Transverse colon (tissue), 4 donors: ENCODE measurements around the gene TBR1. TPM values are rescaled to one million over a fixed set of nuclear protein-coding genes. Genes with fewer than 3 reads are reported as not detected.

ENCODE experiments used
- DNase-seq: peaks from one replicate; pipeline ENCODE4 v3.0.0-alpha.2; 2019
- H3K27ac ChIP-seq, 4 donors: fragments of 200-600 bp; sonication (generic); 2 replicates each; pipeline ENCODE4 v1.5.1; 2016 to 2018; ENCODE audit warnings: inconsistent platforms in 4 of 4
- H3K27me3 ChIP-seq: fragments of 200-600 bp; sonication (generic); 2 replicates; pipeline ENCODE4 v1.5.1; 2017; ENCODE audit warnings: inconsistent platforms
- H3K36me3 ChIP-seq, 4 donors: fragments of 200-600 bp; sonication (generic); 2 replicates each; pipeline ENCODE4 v1.5.1; 2017 to 2019; ENCODE audit warnings: inconsistent platforms in 4 of 4
- H3K4me1 ChIP-seq, 4 donors: fragments of 200-600 bp; sonication (generic); 2 replicates each; pipeline ENCODE4 v1.5.1; 2017 to 2020; ENCODE audit warnings: inconsistent platforms in 4 of 4
- H3K4me3 ChIP-seq, 4 donors: fragments of 200-600 bp; sonication (generic); 1 replicate in 1 of 4; 2 replicates in 3 of 4; pipeline versions ENCODE4 v1.5.1 to v1.6.1; 2017 to 2019; ENCODE audit warnings: inconsistent platforms in 4 of 4
- H3K9me3 ChIP-seq, 2 donors: fragments of 200-600 bp; sonication (generic); 2 replicates each; pipeline ENCODE4 v1.5.1; 2017 to 2019; ENCODE audit warnings: inconsistent platforms in 2 of 2
- EP300 ChIP-seq: sonication (generic); formaldehyde crosslinking; IDR thresholded peaks from one replicate; pipeline ENCODE4 v1.6.1; 2017; ENCODE audit warnings: antibody characterized with exemption, low read depth
- POLR2A ChIP-seq: fragments of 450-650 bp; IDR thresholded peaks from one replicate; pipeline ENCODE4 v1.6.1; 2016; ENCODE audit warnings: antibody characterized with exemption, mild to moderate bottlenecking, moderate library complexity
- POLR2AphosphoS5 ChIP-seq, 3 donors: sonication (generic); formaldehyde crosslinking; IDR thresholded peaks; one replicate each; pipeline ENCODE4 v1.6.1; 2016; ENCODE audit warnings: antibody characterized with exemption in 3 of 3
- WGBS, 2 donors: methylation state at CpG; one replicate each; pipeline ENCODE4 v1.1.5; 2018; ENCODE audit warnings: low coverage in 1 of 2; 5-methylcytosine and 5-hydroxymethylcytosine counted together
- in situ Hi-C, 4 donors: fragments of 200-750 bp; cut with MboI; loops; one replicate each; pipeline versions ENCODE4 v1.15.0 to v1.15.1; 2017; ENCODE audit warnings: low sequenced_read_pairs in 3 of 4, low pct_ligation_motif_present in 1 of 4, low pct_unique_long_range_greater_than_20kb in 1 of 4
- intact Hi-C: fragments of 100-400 bp; cut with DNase I; formaldehyde crosslinking; loops from one replicate; pipeline ENCODE4 v1.15.1; 2023; ENCODE audit warnings: low total_unique reads
- total RNA-seq, 4 donors: library from RNA; depleted of rRNA; stranded (reverse); fragments of >200 nt; gene quantifications; one replicate each; pipeline ENCODE4 v1.1.0, GENCODE V29; 2016
- TF ChIP-seq, protein P1 (sequence below), 5 experiments: fragments of 200-600 bp in 3 of 5; fragments of 450-650 bp in 2 of 5; sonication (generic) in 3 of 5; IDR thresholded peaks; 1 replicate in 2 of 5; 2 replicates in 3 of 5; pipeline ENCODE4 v1.5.1; 2016 to 2017; ENCODE audit warnings: antibody characterized with exemption in 5 of 5, inconsistent platforms in 3 of 5, mild to moderate bottlenecking in 2 of 5, moderate library complexity in 1 of 5

TBR1 gene
- total RNA-seq, 4 donors from 2014 or later = not detected

DNA sequence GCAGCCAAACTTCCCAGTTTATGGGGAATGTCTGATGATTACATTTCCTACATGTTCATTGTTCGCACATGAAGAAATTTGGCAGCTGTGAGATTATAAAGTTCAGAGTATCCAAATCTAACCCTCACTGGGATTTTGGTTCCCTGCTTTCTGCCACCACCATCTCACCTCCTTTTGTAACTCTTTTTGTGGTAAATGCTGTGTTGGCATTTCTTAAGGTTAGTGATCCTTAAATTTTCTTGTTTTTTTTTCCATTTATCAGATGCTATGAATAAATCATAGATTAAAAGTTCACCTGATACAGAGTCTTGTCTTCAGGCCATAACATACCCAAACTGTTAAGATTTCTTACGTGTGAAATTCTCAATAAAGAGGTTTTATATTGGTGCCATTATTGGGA lies 8.5 kb upstream of the TBR1 start:
- DNase-seq = no peak
- Histone ChIP-seq H3K27ac (no peak overlapping the region), H3K27me3 (no peaks in the 10 kb centered on the region), H3K4me3 (no peak overlapping the region), H3K36me3 (no peaks in the 10 kb centered on the region), H3K4me1 (peaks cover 0 to 4% (median 0%) of the 10 kb centered on the region in 4 donors), H3K9me3 (no peaks in the 10 kb centered on the region)
- intact Hi-C loops (loop anchor here (10.0 kb wide), 1 partner anchor 1457 kb away; no protein-coding TSS in a partner anchor), in situ Hi-C loops (no loop called here)
- WGBS, 2 donors = 91 to 100% methylated on average over 2 of the region's 2 CpGs
- TF ChIP-seq, protein P1, sequence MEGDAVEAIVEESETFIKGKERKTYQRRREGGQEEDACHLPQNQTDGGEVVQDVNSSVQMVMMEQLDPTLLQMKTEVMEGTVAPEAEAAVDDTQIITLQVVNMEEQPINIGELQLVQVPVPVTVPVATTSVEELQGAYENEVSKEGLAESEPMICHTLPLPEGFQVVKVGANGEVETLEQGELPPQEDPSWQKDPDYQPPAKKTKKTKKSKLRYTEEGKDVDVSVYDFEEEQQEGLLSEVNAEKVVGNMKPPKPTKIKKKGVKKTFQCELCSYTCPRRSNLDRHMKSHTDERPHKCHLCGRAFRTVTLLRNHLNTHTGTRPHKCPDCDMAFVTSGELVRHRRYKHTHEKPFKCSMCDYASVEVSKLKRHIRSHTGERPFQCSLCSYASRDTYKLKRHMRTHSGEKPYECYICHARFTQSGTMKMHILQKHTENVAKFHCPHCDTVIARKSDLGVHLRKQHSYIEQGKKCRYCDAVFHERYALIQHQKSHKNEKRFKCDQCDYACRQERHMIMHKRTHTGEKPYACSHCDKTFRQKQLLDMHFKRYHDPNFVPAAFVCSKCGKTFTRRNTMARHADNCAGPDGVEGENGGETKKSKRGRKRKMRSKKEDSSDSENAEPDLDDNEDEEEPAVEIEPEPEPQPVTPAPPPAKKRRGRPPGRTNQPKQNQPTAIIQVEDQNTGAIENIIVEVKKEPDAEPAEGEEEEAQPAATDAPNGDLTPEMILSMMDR (IDR thresholded peaks at IDR 0.05) = no peak
- TF ChIP-seq POLR2A (no peak), POLR2AphosphoS5 (IDR thresholded peaks at IDR 0.05) (no peak), EP300 (no peak)

DNA sequence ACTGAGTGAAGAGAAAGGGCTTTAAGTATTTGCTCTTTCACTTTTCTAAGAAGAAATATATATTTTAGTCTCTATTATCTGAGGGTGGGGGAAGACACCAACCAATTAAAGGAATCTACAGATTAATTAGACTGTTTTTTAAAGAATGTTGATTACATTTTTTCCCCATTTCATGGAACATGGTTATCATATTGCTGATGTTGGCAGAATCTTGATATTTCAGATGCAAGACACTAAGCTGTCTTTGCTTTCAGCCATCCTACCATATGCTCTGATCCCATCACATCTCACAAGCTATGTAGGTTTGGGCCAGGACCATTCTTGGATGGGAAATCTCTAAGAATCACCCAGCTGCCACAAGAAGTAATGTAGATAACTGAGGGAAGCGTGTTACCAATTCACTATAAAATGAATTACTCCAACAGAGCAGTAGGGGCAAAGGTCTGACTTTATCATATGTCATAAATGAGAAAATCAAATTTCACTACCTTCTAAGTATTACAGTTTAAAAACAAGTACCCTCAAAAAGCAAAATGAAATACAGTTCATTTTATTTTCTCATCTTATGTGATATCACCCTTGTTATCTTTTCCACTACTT lies 6.7 kb upstream of the TBR1 start:
- Histone ChIP-seq H3K27me3 (peaks cover 13% of the 10 kb centered on the region), H3K9me3 (no peaks in the 10 kb centered on the region), H3K36me3 (no peaks in the 10 kb centered on the region), H3K4me1 (peaks cover 4 to 10% (median 5%) of the 10 kb centered on the region in 4 donors), H3K27ac (no peak overlapping the region), H3K4me3 (no peak overlapping the region)
- WGBS, 2 donors = 50 to 76% methylated on average over 1 of the region's 1 CpG
- no peak for DNase-seq
- intact Hi-C loops = loop anchor here (10.0 kb wide), 1 partner anchor 1455 kb away; no protein-coding TSS in a partner anchor
- TF ChIP-seq POLR2A (no peak), POLR2AphosphoS5 (IDR thresholded peaks at IDR 0.05) (no peak), EP300 (no peak)
- TF ChIP-seq, protein P1 (IDR thresholded peaks at IDR 0.05) = no peak
- in situ Hi-C loops = no loop called here

DNA sequence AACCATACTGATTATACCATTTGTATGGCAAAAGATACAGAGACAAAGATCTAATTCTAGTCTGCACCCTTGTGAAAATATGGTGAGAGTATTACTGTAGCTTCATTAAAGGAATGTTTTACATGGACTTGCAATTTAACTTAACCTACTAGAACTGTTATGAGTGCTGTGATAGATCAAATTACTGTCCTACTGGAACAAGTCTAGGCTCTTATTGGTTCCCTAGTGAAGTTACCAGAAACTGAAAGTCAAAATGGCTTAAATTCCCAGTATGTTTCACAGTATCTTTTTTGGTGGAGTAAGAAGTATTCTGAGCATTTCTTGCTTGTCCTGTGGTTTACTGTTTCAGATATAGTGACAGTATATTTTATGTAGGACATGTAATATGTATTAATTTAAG lies 3.8 kb upstream of the TBR1 start:
- intact Hi-C loops (no loop called here), in situ Hi-C loops (no loop called here)
- Histone ChIP-seq H3K9me3 (no peaks in the 10 kb centered on the region), H3K4me1 (peaks cover 17 to 38% (median 27%) of the 10 kb centered on the region in 4 donors), H3K27me3 (peaks cover 42% of the 10 kb centered on the region), H3K27ac (no peak overlapping the region), H3K36me3 (no peaks in the 10 kb centered on the region), H3K4me3 (no peak overlapping the region)
- TF ChIP-seq, protein P1 (IDR thresholded peaks at IDR 0.05) = no peak
- TF ChIP-seq POLR2A = no peak
- no peak for TF ChIP-seq POLR2AphosphoS5 (IDR thresholded peaks at IDR 0.05)
- TF ChIP-seq EP300 = no peak
- no peak for DNase-seq

DNA sequence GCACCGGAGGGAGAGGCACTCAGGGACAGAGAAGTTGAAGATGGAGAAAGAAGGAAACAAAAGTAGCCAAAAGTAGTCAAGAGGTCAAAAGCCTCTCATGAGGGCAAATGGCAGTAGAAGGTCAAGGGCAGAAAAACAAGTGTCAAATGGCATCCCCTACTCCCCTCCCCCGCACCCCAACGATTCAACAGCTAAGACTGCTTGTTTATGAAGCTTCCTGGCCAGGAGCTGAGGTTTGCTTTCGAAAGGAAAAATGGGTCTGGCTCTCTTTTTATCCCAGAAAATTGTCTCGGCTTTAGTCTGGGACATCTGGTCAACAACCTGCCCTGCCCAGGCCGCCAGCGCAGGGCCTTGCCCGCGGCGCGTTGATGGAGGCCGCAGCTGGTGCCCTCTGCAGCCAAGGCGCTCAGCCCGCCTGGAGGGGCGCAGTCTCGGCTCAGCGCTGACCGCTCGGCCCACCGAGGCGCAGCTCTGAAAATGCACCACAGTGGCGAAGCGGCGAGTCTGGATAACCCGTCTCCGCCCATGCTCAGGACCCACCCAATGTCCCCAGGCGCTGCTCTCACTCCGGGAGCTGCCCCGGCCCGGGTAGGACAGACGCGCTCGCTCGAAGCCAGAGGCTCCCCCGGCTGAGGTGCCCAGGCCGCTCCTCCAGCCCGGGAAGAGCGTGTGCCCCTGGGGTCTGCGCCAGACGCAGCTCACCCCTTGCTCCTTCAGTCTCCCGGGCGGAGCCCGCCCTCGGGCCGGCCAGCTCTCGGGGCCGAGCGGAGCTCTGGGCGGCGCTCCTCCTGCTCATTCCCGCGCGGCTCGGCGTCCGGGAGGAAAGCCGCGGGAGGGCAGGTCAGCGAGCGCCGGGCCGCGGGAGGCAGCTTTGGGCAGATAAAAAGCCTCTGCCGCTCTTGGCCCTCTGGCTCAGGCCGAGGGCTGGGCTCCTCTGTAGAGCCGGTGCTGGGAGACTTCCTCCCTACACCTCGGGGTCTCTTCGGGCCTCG lies 1.8 kb upstream of the TBR1 start:
- no peaks in the 10 kb centered on the region for H3K36me3 ChIP-seq
- H3K27ac ChIP-seq = no peak overlapping the region
- peaks cover 62% of the 10 kb centered on the region for H3K27me3 ChIP-seq
- TF ChIP-seq, protein P1 (IDR thresholded peaks at IDR 0.05) = no peak
- TF ChIP-seq POLR2AphosphoS5 (IDR thresholded peaks at IDR 0.05) = no peak
- peak overlapping the region; percentile 8 to 55 (median 32) for H3K4me3 ChIP-seq
- no peaks in the 10 kb centered on the region for H3K9me3 ChIP-seq
- in situ Hi-C loops (no loop called here), intact Hi-C loops (no loop called here)
- peaks cover 23 to 51% (median 37%) of the 10 kb centered on the region in 4 donors for H3K4me1 ChIP-seq
- 7 to 46% methylated on average over 4 to 53 of the region's 69 CpGs for WGBS, 2 donors
- DNase-seq = peak; percentile 22
